SW480 (cell line): ENCODE measurements around the gene H2AZ1.
"Not testable (repeated sequence)": the region's sequence is repeated elsewhere in the genome, so short reads cannot be mapped to it uniquely, and the experiment has no call there.

Experiments used
- DNase-seq: peaks from one replicate; pipeline ENCODE4 v3.0.0-alpha.2; 2016; ENCODE audit warnings: low spot score

Gene H2AZ1

DNA sequence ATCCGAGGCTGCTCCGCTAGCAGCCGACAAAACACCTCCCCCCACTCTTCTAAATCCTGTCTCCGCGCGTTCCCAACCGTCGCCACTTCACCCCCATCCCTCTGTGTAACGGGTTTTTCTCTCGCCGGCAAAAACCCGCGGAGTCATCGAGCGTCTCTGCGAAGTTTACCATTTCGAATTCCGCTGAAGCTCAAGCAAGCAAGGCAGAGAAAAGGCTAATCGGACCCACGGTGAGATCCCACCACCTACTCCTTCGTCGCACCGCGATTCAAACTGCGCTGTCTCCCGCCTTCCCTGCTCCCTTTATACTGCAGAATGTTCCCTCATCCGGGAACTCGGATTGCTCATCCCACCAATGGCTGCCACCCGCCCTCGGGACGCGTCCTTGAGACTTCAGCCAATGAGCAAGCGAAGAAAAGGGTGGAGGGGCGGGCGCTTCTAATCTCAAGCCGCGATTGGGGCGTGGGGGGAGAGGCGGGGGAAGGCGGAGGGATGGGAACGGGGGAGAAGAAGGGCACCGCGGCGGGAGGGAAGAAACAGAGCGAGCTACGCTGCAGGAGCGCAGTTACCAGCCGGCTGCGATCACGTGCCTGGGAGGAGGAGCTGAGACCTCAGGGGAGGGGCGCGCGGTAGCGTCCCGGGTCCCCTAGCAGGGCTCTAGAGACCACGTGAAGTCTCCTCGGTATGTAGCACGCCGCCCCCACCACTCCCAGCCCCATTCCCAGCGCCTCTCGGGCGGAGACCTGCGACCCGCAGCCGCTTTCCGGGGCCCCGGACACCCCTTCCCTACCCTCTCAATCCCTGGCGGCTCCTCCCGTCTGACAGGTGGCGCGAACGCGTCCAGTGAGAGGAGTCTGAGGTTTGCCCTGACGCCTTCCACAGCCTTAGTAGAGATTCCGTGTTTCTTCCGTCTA is at the start of gene H2AZ1:
Gene H2AZ1 (minus strand): TSS at position 277 of the 914 bp plus-strand sequence. CDS start 105 bp downstream, at position 172.
- peak; percentile 96 for DNase-seq

DNA sequence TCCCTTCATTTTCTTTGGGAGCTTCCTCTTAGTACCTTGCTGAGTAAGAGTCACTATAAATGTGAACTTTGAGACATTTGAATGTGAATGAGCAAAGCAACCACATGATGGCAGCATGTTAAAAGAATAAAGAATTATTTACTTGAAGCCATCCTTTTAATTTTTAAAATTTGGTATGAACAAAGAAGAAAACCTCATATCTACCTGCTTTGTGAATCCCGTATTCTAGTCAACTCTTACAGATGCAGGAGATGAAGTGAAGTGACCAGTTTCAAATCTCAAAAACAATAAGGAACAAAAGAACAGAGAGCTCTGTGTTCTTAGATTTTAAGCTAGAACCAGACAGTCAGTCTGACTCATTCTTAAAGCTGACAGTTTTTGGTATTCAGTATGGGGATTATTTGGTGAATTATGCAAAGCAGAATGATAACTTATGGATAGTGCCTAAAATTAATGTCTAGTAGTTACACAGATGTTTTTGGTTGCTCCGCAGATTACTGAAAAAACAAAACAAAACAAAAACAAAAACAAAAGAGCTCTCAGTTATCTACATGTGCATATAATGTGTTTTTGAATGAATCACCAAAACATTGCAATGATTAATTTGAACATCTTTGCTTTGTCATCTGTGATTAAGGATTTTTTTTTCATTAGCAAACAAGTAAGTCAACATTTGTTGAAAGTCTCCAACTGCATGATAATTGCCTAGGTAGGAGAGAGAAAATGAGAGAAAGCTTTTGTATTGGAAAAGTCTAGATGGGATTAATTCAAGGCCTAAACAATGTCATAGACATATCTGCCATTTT is 48.2 kb upstream of the H2AZ1 start:
- peak; percentile 5 for DNase-seq

DNA sequence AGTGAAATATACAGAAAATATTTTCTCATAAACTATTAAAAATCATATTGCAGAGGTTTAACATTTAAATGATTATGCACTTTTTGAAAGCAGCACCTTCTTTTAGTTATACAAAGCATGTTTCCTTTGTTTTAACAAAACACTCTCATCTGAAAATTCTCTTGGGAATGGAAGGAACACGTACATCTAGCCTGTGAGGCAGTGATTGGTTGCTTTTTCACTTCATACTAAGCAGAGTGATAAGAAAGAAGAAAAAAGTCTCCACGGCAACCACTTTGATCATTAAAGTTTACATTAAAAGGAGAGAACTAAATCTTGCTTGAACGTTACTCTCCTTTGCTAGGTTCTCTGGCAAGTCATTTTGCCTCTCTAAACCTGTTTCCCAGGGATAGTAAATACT is 41.7 kb upstream of the H2AZ1 start:
- DNase-seq = no peak

DNA sequence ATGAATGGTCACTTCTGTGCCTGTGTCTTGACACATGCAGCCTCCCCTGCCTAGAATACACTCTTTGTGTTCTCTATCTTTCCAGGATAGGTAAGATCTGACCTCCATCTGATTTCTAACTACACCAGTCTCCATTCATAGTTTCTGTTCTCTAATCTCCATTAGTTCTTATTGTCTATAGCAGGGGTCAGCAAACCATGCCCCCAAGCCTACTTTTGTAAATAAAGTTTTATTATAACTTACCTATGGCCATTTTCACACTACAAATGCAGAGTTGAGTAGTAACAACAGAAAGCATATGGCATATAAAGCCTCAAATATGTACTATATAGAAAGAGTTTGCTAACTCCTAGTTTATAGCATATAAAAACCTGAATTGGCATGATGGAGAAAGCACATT is 37.6 kb upstream of the H2AZ1 start:
- DNase-seq = no peak

DNA sequence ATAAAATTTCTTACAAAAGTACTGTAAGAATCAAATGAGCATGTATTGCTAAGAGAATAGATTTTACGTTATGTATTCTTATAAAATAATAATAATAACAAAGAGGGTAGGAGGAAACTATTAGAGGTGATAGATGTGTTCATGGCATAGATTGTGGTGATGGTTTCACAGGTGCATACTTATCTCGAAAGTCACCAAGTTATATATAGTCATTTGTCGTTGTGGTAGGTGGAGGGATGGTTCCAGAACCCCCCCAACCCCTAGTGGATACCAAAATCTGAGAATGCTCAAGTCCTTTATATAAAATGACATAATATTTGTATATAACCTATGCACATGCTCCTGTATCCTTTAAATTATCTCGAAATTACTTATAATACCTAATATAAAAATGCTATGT is 36.7 kb upstream of the H2AZ1 start:
- no peak for DNase-seq

DNA sequence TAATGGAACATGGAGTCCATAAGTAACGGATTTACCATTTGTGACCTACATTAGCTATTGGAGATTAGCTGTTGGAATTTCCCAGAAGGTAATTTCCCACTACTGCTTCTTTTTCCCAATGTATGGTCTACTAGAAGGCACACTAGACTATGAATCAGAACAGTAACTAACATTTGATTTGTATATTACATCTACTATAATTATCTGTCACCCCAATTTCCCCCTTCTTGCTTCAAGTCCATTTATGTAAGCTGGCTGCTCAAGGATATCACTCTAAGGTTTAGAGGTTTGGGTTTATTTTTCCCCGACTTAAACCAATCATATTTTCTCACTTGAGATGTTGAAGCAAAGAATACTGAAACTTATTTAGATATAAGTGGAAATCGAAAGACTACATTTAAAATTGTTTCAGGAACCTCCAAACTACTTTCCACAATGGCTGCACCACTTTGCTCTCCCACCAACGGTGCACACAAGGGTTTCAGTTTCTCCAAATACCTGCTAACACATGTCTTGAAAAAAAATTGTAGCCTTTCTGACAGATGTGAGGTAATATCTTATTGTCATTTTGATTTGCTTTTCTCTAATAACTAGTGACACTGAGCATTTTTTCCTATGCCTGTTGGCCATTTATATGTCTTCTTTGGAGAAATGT is 33.3 kb upstream of the H2AZ1 start:
- no peak for DNase-seq

DNA sequence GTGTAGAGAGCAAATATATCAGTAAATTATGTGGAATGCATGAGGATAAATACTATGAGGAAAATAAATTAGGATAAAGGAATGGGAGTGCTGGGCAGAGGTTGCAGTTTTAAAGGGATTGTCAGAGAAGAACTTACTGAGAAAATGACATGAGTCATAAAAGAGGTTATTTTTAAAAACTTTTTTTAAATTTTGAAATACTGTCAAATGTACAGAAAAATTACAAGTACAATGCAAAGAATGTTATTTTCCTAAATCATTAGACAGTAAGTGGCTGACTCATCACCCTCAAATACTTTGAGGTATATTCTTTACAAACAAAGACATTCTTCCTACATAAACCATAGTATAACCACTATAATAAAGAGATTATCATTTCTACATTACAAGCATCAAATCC is 29.8 kb upstream of the H2AZ1 start:
- DNase-seq = no peak

DNA sequence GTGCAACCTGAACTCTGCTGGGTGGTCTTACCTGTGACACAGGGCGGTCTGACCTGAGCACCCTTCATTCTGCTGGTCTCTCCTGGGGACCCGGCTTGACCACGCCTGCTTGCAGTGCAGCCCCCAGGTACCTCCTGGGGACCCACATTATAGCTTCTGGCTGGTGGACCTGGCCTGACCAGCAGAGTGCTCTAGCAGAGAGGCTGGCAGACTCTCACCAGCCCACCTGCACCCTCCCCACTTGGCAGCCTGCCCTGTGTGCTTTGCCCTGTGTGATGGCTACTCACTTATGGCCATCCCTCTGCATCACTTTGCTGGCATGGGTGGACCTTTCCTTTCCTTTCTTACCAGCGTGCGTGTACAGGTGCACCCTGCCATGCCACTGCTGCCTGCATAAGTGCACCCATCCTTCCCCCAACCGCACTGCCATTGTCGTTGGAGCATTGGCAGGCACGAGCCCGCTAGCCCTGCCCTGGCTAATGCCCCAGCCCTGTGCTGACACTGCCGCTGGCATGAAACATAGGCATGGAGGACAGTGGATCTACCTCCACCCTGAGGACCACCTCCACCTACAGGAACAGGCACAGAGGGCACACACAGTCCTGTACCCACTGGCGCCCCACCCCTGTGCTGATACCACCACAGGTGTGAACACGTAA is 21.5 kb upstream of the H2AZ1 start:
- DNase-seq = no peak

DNA sequence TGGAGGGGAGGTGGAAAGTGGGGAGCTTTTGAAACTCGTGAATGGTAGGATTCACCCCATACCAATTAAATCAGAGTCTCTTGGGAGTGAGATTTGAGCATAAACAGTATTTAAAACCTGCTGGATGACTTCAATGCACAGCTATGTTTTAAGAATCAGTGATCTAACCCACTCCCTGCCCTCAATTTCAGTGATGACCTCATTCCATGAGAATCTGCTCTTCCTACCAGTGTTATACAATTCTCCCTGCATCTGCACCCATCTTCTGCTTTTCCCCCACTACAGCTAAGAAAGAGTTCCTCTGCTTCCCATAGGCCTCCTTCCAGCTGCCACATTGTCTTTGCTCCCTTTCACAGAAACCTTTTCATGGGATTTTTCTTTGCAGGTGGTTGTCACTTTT is 18.3 kb upstream of the H2AZ1 start:
- no peak for DNase-seq

DNA sequence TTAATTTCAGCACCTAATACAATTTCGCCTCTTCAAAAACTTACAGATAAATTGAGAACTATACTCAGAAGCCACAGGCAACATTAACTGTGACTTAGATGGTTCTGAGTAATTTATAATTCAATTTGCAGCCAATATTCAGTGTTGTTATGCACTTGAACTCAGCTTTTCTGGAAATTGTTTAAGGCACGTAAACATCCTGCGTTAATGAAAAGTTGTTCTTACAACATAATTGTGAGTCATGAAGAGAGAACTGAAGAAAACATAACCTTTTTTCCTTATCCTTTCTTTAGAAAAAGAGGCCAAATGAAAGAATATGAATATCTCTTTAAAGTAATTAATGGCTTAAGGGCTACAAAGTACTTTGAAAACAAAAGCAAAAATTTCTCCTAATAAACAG is 16.6 kb upstream of the H2AZ1 start:
- DNase-seq = no peak

DNA sequence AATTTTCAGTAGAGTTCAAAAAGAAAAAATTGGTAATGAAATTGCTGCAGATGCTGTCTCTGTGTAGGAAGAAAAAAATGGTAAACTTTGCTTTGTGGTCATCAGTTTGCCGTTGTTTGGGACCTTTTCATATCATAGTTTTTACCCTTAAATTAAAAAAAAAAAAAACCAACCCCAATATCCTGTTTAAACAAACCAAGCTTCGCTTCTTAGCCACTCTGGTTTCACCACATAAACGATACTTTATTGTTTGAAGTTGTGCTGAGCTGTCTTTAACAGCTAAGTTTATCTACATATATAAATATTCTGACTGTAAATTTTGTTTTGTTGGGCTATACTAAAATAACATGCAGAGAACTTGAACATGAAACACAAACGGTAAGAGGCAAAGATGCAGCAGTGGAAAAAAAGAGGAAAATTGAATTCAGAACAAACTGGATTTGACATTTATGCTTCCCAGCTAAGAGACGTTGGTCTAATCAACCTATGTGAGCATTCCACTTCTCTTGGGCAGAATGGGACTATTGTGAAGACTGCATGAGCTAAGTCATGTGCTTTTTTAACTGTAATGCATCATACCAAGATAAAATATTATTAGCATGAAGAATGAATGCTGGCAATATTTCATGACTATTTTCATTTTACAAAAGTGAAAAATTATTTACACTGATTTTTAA is 15.7 kb upstream of the H2AZ1 start:
- no peak for DNase-seq

DNA sequence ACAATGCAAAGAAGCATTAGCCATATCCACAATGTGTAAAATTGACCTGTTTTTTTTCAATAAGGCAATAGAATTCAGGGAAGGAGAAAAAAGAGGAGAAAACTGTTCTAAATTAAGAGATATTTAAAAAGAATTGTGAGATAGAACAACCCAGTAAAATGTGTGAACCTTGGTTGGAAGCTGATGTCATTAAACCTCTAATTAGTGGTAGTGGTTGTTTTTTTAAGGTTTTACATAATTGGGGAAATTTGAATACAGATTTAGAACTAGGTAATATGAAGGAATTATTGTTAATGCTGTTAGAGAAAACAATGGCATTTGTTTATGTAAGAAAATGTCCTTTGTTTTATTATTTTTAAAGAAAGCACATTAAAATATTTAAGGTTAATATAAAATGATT is 15.1 kb upstream of the H2AZ1 start:
- DNase-seq = no peak

DNA sequence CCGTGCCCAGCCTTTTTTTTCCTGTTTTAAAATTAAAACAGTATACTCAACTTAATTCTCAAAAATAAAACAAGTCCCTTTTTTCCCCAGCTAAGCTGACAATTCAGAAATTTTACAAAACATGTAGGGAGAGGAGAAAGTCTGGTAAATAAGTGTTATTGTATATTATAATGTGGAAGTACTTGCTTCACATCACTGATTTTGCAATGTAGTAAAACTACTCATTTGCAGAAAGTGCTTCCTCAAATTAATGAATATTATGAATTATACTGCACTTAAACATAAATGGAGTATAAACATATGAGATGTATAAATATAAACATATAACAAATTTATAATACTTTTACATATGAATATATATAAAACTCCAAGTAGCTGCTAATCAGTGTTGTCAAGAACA is 11.6 kb upstream of the H2AZ1 start:
- DNase-seq = no peak

DNA sequence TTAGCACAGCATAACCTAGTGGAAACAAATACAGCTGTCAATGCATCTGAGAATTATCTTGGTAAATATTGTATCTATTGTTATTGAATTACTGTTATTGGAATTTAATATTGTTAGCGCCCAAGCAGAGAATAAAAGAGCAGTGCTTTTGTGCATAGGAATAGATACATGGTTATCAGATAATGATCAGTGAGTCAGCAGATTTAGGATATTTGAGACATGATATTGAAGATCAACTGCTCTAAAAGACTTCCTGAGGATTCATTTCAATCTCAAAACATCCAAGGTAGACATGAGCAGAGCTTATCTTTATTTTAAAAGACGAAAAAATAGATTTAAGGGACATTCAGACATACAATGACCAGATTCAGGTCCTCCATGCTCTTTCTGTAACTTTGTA is 10.6 kb upstream of the H2AZ1 start:
- no peak for DNase-seq

DNA sequence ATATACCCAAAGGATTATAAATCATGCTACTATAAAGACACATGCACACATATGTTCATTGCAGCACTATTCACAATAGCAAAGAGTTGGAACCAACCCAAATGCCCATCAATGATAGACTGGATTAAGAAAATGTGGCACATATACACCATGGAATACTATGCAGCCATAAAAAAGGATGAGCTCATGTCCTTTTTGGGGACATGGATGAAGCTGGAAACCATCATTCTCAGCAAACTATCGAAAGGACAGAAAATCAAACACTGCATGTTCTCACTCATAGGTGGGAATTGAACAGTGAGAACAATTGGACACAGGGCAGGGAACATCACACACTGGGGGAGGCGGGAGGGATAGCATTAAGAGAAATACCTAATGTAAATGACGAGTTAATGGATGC is 8.1 kb upstream of the H2AZ1 start:
- DNase-seq = not testable (repeated sequence)

DNA sequence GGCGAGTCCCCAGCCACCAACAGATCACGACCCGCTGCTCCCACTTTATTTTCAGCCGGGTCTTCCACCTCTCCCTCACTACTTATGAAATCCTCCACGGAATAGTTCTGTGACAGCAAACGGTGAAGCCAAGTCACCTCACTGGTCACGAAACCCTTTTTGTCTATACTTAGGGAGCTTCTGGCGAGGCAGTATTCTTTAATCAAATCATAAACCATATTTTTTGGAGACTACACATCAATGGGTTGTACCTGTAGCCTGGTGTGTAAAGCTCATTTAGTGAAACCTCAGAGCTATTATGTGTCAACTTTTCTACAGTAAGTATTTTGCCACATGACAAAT is 809 bp upstream of the H2AZ1 start:
- no peak for DNase-seq

DNA sequence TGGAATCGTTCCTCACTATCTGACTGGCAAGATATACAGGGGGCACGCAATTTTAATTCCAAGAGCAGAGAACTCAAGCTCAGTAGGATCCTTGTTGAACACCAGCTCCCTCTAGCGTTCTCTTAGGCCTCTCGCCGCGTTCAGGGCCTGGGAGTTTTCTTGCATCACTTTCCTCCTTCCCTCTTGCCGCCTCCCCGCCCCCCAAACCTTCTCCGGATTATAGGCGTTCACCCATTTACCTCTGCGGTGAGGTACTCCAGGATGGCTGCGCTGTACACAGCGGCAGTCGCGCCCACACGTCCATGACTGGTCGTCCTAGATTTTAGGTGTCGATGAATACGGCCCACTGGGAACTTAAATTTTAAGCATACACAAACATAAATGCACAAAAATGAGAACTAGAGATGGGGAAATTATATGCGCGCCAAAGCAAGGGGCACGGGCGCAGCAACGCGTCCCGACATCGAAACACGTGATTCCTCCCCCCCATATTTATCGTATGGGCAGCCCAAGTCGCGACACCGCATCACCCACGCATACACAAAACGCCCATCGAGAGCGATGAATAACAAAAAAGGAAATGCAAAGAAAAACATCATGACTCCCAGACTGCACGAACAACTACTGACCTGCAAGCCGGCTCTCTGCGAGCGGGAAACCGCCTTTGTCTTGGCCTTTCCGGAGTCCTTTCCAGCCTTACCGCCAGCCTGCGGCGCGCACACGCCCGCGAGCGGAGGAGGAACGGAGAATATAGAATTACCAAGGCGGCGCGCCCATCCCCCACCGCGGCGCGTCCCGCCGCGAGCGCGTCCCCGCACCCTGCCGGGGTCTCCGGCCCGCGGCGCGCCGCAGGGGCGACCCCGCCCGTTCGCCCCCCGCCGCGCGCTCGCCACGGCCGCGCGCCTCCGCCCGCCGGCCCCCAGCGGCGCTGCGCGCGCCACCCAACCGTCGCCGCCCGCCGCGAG is 759 bp downstream of the H2AZ1 start:
- DNase-seq = peak; percentile 91

DNA sequence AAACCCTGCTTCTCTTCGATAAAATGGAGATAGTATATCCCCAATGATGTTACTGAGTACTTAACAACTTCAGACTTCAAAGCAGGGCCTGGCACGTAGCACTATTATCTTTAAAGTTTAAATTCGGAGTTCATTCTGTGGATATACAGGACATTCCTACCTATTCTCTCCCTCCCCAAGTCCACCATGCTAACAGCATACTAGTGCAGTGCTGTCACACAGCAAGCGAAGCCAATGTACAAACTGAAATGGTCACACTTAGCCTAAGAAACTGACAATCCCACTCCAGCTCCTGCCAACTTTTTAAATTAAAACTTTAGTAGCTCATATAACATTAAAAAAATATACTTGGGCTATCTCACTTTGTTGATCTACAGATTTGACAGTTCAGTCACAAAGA is 2.5 kb downstream of the H2AZ1 start:
- no peak for DNase-seq

DNA sequence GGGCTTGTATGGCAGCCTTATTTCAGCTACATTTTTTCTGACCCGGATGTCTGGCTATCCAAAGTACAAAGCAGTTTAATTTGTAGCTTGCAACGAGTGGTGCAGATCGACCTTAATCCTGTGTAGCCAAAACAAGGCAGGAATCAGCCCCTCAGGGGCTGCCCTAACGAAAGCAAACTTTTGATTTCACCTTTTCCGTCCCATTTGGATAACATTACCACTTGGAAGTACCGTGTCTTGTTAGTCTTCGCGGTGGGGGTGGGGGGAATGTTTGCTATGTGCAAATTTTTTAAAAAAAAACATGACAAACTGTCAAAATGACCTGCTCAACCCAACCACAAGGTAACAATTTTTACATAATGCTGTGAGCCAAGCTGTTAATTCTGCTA is 2.9 kb downstream of the H2AZ1 start:
- DNase-seq = no peak

DNA sequence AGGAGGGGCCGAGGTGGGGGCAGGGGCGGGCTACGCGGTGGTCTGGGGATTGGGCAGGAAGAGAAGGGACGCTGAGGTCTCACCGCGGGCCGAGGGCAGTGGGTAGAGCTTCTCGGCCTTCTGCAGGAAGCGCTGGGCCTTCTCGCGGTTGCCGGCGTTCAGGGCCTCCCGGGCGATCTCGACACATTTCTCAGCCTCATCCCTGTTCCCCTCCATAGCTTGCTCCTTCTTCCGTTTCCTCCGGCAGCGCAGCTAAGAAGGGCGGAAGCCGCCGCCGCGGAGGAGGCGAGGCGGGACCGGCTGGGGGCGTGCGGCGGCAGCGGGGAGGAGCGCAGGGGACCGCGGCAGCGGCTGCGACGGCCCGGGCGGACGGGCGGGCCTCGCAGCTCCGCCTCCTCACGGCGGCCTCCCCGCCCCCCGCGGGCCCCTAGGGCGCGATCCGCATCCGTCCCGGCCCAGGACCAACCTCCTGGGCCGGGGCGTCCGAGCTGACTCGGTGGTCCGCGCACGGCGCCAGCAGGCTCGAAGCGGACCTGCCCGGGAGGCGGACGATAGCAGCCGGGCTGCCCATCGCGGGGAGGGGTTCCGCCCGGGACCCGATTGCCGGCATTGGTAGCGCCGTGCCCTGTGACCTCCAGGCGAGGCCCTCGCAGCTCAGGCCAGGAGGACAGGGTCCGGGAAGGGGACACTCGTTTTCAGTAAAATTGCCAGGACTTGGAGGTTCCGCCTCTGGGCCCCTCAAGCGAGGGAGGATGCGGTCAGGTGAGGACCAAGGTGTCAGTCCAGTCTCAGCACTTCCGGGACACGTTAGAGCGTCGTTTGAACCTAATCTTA is 3.5 kb downstream of the H2AZ1 start, which contains the start of gene DNAJB14:
Gene DNAJB14 (minus strand): TSS at position 263 of the 834 bp plus-strand sequence. CDS start 47 bp downstream, at position 216.
- peak; percentile 60 for DNase-seq
